Measurements from ENCODE around the gene RAD50. TPM values are rescaled to one million over a fixed set of nuclear protein-coding genes. Genes with fewer than 3 reads are reported as not detected.

Gene RAD50
- total RNA-seq, 8 experiments from 2014 or later: 9.9 to 66.4 (median 16.1) TPM

DNA sequence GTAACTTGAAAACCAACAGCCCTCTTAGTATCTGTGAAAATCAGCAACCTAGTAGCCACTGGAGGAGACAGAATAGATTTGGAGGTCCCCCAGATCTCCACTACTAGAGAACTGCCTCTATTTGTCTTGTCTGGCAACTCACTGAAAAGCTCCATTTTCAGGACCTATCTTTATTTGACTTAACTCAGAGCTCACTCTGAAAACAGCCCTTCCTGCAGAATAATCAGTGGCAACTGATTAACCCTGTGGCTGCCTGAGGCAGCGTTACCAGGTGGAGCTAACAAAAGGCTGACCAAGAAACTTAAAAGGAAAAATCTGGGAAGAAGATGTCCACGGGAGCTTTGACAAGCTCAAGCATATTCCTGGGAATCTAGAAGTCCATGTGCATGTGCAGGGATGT lies 90.7 kb downstream of the RAD50 start:
- WGBS, 10 experiments: 60 to 100% (median 80%) methylated on average over 1 of the region's 2 CpGs; no CpG with 5 or more reads in 5 of the 10 experiments
- Histone ChIP-seq H3K27ac (no peak overlapping the region), H3K4me3 (no peak overlapping the region), H3K4me1 (replicated peaks in 1 of 2) (no peaks in the 10 kb centered on the region)
- in situ Hi-C loops (cut with MboI; ENCODE audit: low pct_unique_long_range_greater_than_20kb in 2 of 9, low sequenced_read_pairs in 9 of 9, unreplicated experiment in 9 of 9): no loop called here
- ATAC-seq (replicated peaks in 6 of 8): no peak

DNA sequence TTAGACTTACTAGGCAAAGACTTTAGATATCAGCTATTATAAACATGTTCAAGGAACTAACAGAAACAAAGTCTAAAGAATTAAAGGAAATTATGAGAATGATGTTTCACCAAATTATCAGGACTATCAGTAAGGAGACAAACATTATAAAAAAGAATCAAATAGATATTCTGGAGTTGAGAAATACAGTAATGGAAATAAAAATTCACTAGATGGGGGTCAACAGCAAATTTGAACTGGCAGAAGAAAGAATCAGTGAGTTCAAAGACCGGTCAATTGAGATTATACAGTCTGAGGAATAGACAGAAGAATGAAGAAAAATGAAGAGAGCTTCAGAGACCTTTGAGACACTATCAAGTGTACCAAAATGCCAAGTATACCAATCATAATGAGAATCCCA lies 91.6 kb downstream of the RAD50 start:
- H3K4me3 ChIP-seq: no peak overlapping the region
- in situ Hi-C loops (cut with MboI; ENCODE audit: low pct_unique_long_range_greater_than_20kb in 2 of 9, low sequenced_read_pairs in 9 of 9, unreplicated experiment in 9 of 9): no loop called here
- no peaks in the 10 kb centered on the region for H3K4me1 ChIP-seq (replicated peaks in 1 of 2)
- ATAC-seq (replicated peaks in 6 of 8): no peak
- WGBS, 10 experiments: 83 to 100% (median 95%) methylated on average over 1 of the region's 1 CpG; no CpG with 5 or more reads in 1 of the 10 experiments
- H3K27ac ChIP-seq: no peak overlapping the region

DNA sequence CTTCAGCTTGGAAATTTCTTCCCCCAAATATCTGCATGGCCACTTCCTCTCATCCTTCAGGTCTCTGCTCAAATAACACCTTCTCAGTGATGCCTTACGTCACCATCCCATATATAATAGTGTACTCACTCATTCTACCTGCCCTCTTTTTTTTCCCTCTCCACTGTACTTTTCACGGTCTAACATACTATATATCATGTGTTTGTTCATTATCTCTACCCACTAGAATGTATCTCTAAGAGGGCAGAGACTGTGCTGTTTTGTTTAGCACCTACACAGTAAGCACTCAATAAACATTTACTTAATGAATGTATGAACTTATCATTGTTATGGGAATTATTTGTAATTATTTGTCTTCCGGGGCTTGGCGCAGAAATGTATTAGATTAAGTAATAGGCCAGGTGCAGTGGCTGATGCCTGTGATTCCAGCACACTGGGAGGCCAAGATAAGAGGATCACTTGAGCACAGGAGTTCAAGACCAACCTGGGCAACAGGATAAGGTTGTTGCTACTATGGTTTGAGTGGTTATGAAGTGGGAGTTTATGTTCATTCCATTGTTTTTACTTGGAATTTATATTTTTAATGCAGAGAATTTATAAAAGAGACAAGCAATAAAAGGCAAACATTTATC lies 95.2 kb downstream of the RAD50 start:
- in situ Hi-C loops (cut with MboI; ENCODE audit: low pct_unique_long_range_greater_than_20kb in 2 of 9, low sequenced_read_pairs in 9 of 9, unreplicated experiment in 9 of 9): loop anchor here in 1 of 9 experiments (25.0 kb wide), 1 partner anchor 160 kb away; the partner anchor contains the start of gene SOWAHA
- Histone ChIP-seq H3K4me3 (no peak overlapping the region), H3K4me1 (replicated peaks in 1 of 2) (peaks cover 0 to 4% of the 10 kb centered on the region in 2 donors), H3K27ac (no peak overlapping the region)
- WGBS, 10 experiments: 63 to 100% (median 87%) methylated on average over 1 to 4 of the region's 4 CpGs; no CpG with 5 or more reads in 2 of the 10 experiments
- ATAC-seq (replicated peaks in 6 of 8): no peak

DNA sequence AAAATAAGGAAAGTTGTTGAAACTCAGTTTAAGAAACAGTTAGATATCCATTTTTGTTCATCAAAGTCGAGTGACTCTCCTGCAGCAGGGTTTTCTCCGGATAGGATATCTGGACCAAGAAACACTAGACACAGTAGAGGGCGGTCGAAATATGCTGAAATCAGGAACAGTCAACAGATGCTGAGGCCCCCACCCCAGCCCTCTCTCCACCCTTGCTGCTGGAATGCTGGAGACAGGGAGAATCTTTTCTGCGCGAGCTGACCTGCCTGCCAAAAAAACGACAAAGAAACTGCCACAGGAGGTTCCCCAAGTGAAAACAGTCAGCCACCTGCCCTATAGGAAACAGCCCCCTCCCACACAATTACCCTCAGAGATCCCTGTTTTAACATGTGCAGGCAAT lies 96.9 kb downstream of the RAD50 start:
- ATAC-seq (replicated peaks in 6 of 8): peak in 3 of 8 experiments; percentile 36 to 68 (median 58)
- in situ Hi-C loops (cut with MboI; ENCODE audit: low pct_unique_long_range_greater_than_20kb in 2 of 9, low sequenced_read_pairs in 9 of 9, unreplicated experiment in 9 of 9): loop anchor here in 1 of 9 experiments (25.0 kb wide), 1 partner anchor 159 kb away; the partner anchor contains the start of gene SOWAHA
- peaks cover 0 to 4% of the 10 kb centered on the region in 2 donors for H3K4me1 ChIP-seq (replicated peaks in 1 of 2)
- 0 to 67% (median 21%) methylated on average over 1 to 6 of the region's 7 CpGs; no CpG with 5 or more reads in 1 of the 10 experiments for WGBS, 10 experiments
- no peak overlapping the region for H3K27ac ChIP-seq
- no peak overlapping the region for H3K4me3 ChIP-seq

DNA sequence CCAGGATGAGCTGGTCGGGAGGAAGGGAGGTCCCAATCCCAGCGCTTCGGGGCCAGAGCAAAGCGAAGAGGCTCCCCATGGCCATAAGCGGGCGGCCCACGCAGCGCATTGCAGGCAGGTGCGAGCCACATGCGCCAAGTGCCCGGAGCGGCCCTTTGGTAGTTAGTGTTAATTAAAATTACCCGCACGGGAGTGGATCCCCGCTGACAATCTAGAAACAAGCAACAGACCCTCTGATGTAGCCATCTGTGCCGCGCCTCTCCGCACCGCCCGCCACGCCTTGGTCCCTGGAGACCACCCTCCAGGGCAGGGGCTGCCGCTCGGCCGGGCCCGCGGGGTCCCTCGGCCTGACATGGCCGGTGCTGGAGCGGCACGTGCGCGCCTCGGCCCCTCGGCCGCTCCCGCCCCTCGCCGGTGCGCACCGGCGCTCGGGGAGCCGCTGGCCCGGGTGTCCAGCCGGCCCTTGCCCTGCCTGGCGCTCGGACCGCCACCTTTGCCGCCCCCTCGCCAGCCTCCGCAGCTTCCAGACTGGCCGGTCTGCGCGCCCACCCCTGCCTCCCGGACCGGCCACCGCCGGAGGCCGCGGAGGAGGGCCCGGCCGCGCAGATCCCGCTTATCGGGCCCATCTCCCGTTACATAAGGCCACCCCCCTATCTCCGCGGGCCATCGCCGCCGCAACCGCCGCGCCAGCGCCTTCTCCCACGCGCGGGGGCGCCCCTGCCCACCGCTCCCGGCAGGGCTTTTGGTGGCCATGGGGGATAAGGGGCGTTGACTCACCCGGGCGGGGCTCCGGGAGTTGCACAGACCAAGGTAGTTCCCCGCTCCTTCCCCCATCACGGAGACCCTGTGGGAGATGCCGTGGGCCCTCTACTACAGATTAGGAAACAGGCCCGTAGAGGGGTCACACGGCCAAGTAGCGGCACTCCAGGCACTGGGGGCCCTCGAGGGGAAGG lies 99.3 kb downstream of the RAD50 start:
- 0 to 72% (median 46%) methylated on average over 2 to 6 of the region's 92 CpGs; no CpG with 5 or more reads in 5 of the 10 experiments for WGBS, 10 experiments
- peak; percentile 41 to 87 (median 76) for ATAC-seq (replicated peaks in 6 of 8)
- in situ Hi-C loops (cut with MboI; ENCODE audit: low pct_unique_long_range_greater_than_20kb in 2 of 9, low sequenced_read_pairs in 9 of 9, unreplicated experiment in 9 of 9): loop anchor here in 1 of 9 experiments (25.0 kb wide), 1 partner anchor 156 kb away; the partner anchor contains the start of gene SOWAHA
- Histone ChIP-seq H3K27ac (no peak overlapping the region), H3K4me3 (peak overlapping the region; percentile 22 to 29 (median 26)), H3K4me1 (replicated peaks in 1 of 2) (peaks cover 4 to 6% of the 10 kb centered on the region in 2 donors)

DNA sequence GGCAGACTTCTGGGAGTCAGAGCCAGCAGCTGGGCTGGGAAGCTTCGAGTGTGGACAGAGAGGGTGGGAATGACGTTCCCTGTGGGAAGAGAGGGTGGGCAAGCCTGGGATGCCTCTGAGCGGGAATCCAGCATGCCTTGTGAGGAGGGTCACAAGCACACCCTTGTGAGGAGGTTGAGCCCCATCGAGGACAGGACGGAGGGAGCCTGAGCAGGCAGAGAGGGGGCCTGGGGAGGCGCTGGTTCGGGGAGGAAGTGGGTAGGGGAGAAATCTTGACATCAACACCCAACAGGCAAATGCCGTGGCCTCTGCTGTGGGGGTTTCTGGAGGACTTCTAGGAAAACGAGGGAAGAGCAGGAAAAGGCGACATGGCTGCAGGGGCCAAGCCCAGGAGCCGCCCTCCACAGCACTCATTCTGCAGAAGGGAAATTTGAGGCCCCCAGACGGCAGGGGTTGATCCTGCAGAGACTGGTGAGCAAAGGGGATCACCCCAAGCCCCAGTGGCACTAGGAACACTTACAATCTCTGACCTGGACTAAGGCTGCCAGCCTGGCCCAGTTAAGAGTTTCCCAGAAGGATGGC lies 100.1 kb downstream of the RAD50 start:
- Histone ChIP-seq H3K4me3 (no peak overlapping the region), H3K27ac (no peak overlapping the region), H3K4me1 (replicated peaks in 1 of 2) (peaks cover 4 to 6% of the 10 kb centered on the region in 2 donors)
- no peak for ATAC-seq (replicated peaks in 6 of 8)
- WGBS, 10 experiments: no CpG with 5 or more reads among the region's 12 CpGs
- in situ Hi-C loops (cut with MboI; ENCODE audit: low pct_unique_long_range_greater_than_20kb in 2 of 9, low sequenced_read_pairs in 9 of 9, unreplicated experiment in 9 of 9): loop anchor here in 1 of 9 experiments (25.0 kb wide), 1 partner anchor 155 kb away; the partner anchor contains the start of gene SOWAHA

DNA sequence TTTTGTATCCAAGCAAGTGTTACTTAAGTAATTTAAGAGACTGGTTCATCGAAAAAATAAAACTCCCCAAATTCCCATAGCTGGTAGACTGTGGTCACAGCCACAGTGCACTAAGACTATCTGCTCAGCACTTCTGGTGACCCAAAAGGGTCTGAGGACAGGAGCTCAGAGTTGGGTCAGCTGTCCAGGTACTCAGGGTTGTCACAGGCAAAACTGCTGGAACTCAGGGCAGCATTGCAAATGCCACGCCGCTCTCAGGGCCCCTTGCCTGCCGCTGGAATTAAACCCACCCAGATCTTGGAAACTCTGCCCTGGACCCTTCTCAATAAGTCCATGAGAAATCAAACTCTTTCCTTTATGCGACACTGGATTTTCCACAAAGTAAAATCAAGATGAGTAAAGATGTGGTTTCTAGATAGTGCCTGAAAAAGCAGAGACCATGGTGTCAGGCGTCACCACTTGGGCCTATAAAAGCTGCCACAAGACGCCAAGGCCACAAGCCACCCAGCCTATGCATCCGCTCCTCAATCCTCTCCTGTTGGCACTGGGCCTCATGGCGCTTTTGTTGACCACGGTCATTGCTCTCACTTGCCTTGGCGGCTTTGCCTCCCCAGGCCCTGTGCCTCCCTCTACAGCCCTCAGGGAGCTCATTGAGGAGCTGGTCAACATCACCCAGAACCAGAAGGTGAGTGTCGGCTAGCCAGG lies 101.1 kb downstream of the RAD50 start, which contains the start of gene IL13:
TSS of gene IL13 (plus strand) at position 498 of the 705 bp plus-strand sequence. CDS start at position 512, 14 bp downstream.
- in situ Hi-C loops (cut with MboI; ENCODE audit: low pct_unique_long_range_greater_than_20kb in 2 of 9, low sequenced_read_pairs in 9 of 9, unreplicated experiment in 9 of 9): loop anchor here in 1 of 9 experiments (25.0 kb wide), 1 partner anchor 154 kb away; the partner anchor contains the start of gene SOWAHA
- no peak for ATAC-seq (replicated peaks in 6 of 8)
- Histone ChIP-seq H3K4me3 (no peak within 1 kb of the TSS), H3K4me1 (replicated peaks in 1 of 2) (peaks cover 4 to 6% of the 10 kb centered on the region in 2 donors), H3K27ac (no peak within 1 kb of the TSS)
- WGBS, 10 experiments: 87 to 100% (median 93%) methylated on average over 1 to 7 of the region's 12 CpGs; no CpG with 5 or more reads in 2 of the 10 experiments

DNA sequence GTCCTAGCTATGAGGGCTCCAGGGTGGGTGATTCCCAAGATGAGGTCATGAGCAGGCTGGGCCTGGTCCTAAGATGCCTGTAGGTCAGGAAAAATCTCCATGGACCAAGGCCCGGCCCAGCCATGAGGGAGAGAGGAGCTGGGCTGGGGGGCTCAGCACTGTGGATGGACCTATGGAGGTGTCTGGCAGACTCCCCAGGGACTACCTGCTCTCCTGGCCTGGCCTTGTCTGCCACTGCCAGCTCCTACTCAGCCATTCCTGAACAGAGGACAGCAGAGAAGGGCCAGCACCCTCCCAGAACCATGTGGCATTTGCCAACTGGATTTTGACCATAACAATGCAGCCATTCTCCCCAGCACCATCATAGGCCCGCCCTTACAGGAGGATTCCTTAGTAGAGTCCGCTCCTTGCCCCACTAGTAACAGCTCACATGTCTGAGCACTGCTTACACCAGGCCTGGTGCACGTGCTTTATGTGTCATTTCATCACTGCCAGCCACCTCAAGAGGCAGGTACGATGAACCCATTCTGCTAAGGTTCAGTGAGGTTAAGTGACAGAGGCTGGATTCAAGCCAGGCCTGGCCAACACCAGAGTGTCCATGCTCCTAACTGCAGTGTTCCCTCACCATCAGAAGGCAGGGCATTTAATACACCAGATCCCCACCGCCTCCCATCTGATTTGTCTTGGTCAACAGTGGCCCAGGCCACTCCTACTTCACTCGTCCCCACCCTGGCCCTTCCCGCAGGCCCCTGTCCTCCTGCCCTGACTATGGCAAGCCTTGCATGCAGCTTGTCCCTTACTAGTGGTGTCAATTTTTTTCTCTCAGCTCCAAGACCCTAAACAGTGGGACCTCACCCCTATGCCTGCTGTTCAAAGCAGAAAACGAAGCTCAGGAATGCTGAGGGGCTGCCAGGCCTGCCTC lies 101.9 kb downstream of the RAD50 start:
- H3K4me1 ChIP-seq (replicated peaks in 1 of 2): peaks cover 4 to 6% of the 10 kb centered on the region in 2 donors
- no peak overlapping the region for H3K27ac ChIP-seq
- 40 to 100% (median 78%) methylated on average over 1 to 2 of the region's 9 CpGs; no CpG with 5 or more reads in 6 of the 10 experiments for WGBS, 10 experiments
- in situ Hi-C loops (cut with MboI; ENCODE audit: low pct_unique_long_range_greater_than_20kb in 2 of 9, low sequenced_read_pairs in 9 of 9, unreplicated experiment in 9 of 9): loop anchor here in 1 of 9 experiments (25.0 kb wide), 1 partner anchor 154 kb away; the partner anchor contains the start of gene SOWAHA
- peak in 1 of 8 experiments; percentile 17 for ATAC-seq (replicated peaks in 6 of 8)
- H3K4me3 ChIP-seq: no peak overlapping the region

DNA sequence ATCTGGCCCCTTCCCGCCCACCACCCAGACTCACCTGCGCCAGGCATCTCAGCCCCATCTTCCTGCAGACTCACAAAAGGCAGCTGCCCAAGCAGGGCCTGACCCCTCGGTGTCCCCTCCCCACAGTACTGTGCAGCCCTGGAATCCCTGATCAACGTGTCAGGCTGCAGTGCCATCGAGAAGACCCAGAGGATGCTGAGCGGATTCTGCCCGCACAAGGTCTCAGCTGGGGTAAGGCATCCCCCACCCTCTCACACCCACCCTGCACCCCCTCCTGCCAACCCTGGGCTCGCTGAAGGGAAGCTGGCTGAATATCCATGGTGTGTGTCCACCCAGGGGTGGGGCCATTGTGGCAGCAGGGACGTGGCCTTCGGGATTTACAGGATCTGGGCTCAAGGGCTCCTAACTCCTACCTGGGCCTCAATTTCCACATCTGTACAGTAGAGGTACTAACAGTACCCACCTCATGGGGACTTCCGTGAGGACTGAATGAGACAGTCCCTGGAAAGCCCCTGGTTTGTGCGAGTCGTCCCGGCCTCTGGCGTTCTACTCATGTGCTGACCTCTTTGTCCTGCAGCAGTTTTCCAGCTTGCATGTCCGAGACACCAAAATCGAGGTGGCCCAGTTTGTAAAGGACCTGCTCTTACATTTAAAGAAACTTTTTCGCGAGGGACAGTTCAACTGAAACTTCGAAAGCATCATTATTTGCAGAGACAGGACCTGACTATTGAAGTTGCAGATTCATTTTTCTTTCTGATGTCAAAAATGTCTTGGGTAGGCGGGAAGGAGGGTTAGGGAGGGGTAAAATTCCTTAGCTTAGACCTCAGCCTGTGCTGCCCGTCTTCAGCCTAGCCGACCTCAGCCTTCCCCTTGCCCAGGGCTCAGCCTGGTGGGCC lies 103.1 kb downstream of the RAD50 start:
- 71 to 100% (median 87%) methylated on average over 1 to 9 of the region's 23 CpGs; no CpG with 5 or more reads in 3 of the 10 experiments for WGBS, 10 experiments
- no peak overlapping the region for H3K27ac ChIP-seq
- H3K4me3 ChIP-seq: no peak overlapping the region
- H3K4me1 ChIP-seq (replicated peaks in 1 of 2): peaks cover 8 to 12% of the 10 kb centered on the region in 2 donors
- in situ Hi-C loops (cut with MboI; ENCODE audit: low pct_unique_long_range_greater_than_20kb in 2 of 9, low sequenced_read_pairs in 9 of 9, unreplicated experiment in 9 of 9): loop anchor here in 1 of 9 experiments (25.0 kb wide), 1 partner anchor 152 kb away; the partner anchor contains the start of gene SOWAHA
- ATAC-seq (replicated peaks in 6 of 8): no peak

DNA sequence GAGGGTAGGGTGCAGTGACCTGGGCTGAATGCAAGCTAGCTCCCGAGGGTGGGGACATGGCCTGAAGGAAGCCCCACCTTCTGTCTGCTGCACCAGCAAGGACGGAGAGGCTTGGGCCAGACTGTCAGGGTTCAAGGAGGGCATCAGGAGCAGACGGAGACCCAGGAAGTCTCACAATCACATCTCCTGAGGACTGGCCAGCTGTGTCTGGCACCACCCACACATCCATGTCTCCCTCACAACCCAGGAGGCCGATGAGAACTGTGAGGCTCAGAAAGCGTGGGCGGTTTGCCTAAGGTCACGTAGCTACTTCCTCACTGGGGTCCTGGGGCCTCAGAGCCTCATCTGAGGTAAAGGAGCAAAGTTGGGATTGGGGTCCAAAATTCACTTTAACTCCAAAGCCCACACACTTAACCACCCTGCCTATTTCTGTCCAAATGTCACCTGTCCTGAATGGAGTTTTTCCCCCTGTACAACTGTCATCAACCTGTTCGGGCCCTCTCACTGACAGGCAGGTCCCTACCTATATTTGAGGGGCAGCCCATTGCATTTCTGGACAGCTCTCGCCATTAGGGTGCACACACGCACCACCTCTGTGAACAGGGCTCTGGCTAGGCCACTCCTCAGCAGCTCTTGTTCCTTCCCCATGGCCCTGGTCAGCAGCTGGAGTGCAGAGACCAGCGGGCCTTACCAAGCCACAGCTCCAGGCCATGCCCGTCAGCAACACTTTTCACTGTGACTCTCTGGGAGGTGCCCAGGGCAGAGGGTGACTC lies 104.6 kb downstream of the RAD50 start:
- ATAC-seq (replicated peaks in 6 of 8): peak in 2 of 8 experiments; percentile 31 to 43
- H3K4me3 ChIP-seq: no peak overlapping the region
- no peak overlapping the region for H3K27ac ChIP-seq
- peaks cover 4 to 12% of the 10 kb centered on the region in 2 donors for H3K4me1 ChIP-seq (replicated peaks in 1 of 2)
- in situ Hi-C loops (cut with MboI; ENCODE audit: low pct_unique_long_range_greater_than_20kb in 2 of 9, low sequenced_read_pairs in 9 of 9, unreplicated experiment in 9 of 9): loop anchor here in 1 of 9 experiments (25.0 kb wide), 1 partner anchor 151 kb away; the partner anchor contains the start of gene SOWAHA
- 49 to 100% (median 84%) methylated on average over 1 to 5 of the region's 12 CpGs; no CpG with 5 or more reads in 2 of the 10 experiments for WGBS, 10 experiments

All from motor neuron (in vitro differentiated cells).